Hindlimb muscle (tissue), 1 donor: ENCODE data around the gene ACY1. TPM values are rescaled to one million over a fixed set of nuclear protein-coding genes. Genes with fewer than 3 reads are reported as not detected.

ENCODE experiments used
- DNase-seq: peaks from one replicate; pipeline ENCODE4 v3.0.0-alpha.2; 2013
- polyA plus RNA-seq: library from polyadenylated mRNA; unstranded; fragments of 120-200 nt; gene quantifications from one replicate; pipeline ENCODE4 v1.2.1, GENCODE V29; 2013; ENCODE audit not compliant: insufficient read length

Gene ACY1
- polyA plus RNA-seq = 19.3 TPM

GRCh38 chr3:51982838-51983577 is at the start of gene ACY1:
TSS of gene ACY1 (plus strand) at chr3:51983535. CDS start at chr3:51984065, 530 bp downstream.
- DNase-seq = peak; percentile 94

GRCh38 chr3:51934139-51934850 is 49.0 kb upstream of the ACY1 start:
- DNase-seq = no peak

- no peak for DNase-seq
These were observed 48.1 kb upstream of the ACY1 start for GRCh38 chr3:51934991-51935885.

- no peak for DNase-seq
These were observed 47.2 kb upstream of the ACY1 start for GRCh38 chr3:51935886-51936755.

- DNase-seq = no peak
These were observed 46.3 kb upstream of the ACY1 start for GRCh38 chr3:51937014-51937413.

GRCh38 chr3:51937611-51938450 is 45.5 kb upstream of the ACY1 start:
- no peak for DNase-seq

- DNase-seq = no peak
These were observed 44.4 kb upstream of the ACY1 start for GRCh38 chr3:51938780-51939425.

- no peak for DNase-seq
These were observed 42.5 kb upstream of the ACY1 start for GRCh38 chr3:51940648-51941462.

- no peak for DNase-seq
These were observed 41.9 kb upstream of the ACY1 start for GRCh38 chr3:51941463-51941797.

- DNase-seq = peak; percentile 100
These were observed 41.3 kb upstream of the ACY1 start, which contains the start of the genes PARP3 and RRP9 for GRCh38 chr3:51941798-51942602. TSS of gene PARP3 (plus strand) at chr3:51942363. CDS start at chr3:51943356, 993 bp downstream. TSS of gene RRP9 (minus strand) at chr3:51941904. CDS start at chr3:51941867, 37 bp downstream.

- DNase-seq = no peak
These were observed 40.5 kb upstream of the ACY1 start for GRCh38 chr3:51942603-51943450.

- DNase-seq = no peak
These were observed 39.6 kb upstream of the ACY1 start for GRCh38 chr3:51943451-51944391.

- DNase-seq = no peak
These were observed 38.8 kb upstream of the ACY1 start for GRCh38 chr3:51944451-51945021.

- DNase-seq = no peak
These were observed 38.1 kb upstream of the ACY1 start for GRCh38 chr3:51945031-51945840.
